Measurements from ENCODE around the gene POLG.

- TF ChIP-seq CTCF (conservative IDR thresholded peaks at IDR 0.05 in 1 of 2, IDR thresholded peaks at IDR 0.05 in 1 of 2; ENCODE audit: extremely low read depth in 1 of 2, insufficient read depth in 1 of 2, low read depth in 1 of 2, low read length in 2 of 2) (no peak), EZH2 (IDR thresholded peaks at IDR 0.05; ENCODE audit: borderline replicate concordance, low read length) (no peak)
These were observed 12.9 kb downstream of the POLG start for GRCh38 chr15:89321521-89322410.

Data from mammary epithelial cell (primary cell).